ENCODE measurements around the gene SLC2A9. TPM values are rescaled to one million over a fixed set of nuclear protein-coding genes. Genes with fewer than 3 reads are reported as not detected.

SLC2A9 gene
- total and polyA plus RNA-seq, 2 of the 13 experiments (the other 11 are each of a cell fraction or from before 2014, with no cell fraction given), result 36.2 to 42.3 TPM

DNA sequence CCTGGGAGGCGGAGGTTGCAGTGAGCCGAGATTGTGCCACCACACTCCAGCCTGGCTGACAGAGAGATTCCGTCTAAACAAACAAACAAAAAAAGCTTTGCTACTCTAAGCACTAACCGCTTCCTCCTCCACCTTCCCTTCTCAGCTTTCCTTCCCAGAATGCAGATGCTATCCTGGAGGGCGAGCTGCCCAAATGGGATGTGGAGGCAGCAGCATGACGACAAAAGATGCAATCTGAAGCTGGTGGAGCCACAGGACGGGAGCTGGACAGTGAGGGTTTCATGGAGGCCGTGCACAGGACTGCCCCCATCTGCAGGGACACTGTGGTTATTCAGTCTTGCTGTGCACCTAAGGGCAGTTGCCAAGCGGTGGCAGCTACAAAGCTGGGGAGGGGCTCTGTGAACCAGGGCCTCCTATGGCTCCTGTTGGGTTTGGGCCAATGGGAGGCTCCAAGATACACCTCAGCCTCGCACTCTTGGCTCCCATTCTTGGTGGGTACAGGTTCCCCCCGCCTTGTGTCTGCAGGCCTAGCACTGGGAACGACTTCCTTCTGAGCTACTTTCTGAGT is 47.9 kb upstream of the SLC2A9 start (continued):
- TF ChIP-seq, protein P1, sequence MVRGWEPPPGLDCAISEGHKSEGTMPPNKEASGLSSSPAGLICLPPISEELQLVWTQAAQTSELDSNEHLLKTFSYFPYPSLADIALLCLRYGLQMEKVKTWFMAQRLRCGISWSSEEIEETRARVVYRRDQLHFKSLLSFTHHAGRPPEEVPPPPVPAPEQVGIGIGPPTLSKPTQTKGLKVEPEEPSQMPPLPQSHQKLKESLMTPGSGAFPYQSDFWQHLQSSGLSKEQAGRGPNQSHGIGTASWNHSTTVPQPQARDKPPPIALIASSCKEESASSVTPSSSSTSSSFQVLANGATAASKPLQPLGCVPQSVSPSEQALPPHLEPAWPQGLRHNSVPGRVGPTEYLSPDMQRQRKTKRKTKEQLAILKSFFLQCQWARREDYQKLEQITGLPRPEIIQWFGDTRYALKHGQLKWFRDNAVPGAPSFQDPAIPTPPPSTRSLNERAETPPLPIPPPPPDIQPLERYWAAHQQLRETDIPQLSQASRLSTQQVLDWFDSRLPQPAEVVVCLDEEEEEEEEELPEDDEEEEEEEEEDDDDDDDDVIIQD (CRISPR knock-in tag; IDR thresholded peaks at IDR 0.05; ENCODE audit: low read depth), result no peak
- no peak for TF ChIP-seq XBP1 (CRISPR knock-in tag; IDR thresholded peaks at IDR 0.05)
- no peak for TF ChIP-seq ATM (IDR thresholded peaks at IDR 0.05; ENCODE audit: borderline replicate concordance)
- TF ChIP-seq, protein P2, sequence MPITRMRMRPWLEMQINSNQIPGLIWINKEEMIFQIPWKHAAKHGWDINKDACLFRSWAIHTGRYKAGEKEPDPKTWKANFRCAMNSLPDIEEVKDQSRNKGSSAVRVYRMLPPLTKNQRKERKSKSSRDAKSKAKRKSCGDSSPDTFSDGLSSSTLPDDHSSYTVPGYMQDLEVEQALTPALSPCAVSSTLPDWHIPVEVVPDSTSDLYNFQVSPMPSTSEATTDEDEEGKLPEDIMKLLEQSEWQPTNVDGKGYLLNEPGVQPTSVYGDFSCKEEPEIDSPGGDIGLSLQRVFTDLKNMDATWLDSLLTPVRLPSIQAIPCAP (CRISPR knock-in tag; IDR thresholded peaks at IDR 0.05; ENCODE audit: low read depth), result no peak
- TF ChIP-seq ZBTB42 (CRISPR knock-in tag; IDR thresholded peaks at IDR 0.05), result no peak
- no peak for TF ChIP-seq FOXO1 (CRISPR knock-in tag; IDR thresholded peaks at IDR 0.05)
- TF ChIP-seq, protein P3, sequence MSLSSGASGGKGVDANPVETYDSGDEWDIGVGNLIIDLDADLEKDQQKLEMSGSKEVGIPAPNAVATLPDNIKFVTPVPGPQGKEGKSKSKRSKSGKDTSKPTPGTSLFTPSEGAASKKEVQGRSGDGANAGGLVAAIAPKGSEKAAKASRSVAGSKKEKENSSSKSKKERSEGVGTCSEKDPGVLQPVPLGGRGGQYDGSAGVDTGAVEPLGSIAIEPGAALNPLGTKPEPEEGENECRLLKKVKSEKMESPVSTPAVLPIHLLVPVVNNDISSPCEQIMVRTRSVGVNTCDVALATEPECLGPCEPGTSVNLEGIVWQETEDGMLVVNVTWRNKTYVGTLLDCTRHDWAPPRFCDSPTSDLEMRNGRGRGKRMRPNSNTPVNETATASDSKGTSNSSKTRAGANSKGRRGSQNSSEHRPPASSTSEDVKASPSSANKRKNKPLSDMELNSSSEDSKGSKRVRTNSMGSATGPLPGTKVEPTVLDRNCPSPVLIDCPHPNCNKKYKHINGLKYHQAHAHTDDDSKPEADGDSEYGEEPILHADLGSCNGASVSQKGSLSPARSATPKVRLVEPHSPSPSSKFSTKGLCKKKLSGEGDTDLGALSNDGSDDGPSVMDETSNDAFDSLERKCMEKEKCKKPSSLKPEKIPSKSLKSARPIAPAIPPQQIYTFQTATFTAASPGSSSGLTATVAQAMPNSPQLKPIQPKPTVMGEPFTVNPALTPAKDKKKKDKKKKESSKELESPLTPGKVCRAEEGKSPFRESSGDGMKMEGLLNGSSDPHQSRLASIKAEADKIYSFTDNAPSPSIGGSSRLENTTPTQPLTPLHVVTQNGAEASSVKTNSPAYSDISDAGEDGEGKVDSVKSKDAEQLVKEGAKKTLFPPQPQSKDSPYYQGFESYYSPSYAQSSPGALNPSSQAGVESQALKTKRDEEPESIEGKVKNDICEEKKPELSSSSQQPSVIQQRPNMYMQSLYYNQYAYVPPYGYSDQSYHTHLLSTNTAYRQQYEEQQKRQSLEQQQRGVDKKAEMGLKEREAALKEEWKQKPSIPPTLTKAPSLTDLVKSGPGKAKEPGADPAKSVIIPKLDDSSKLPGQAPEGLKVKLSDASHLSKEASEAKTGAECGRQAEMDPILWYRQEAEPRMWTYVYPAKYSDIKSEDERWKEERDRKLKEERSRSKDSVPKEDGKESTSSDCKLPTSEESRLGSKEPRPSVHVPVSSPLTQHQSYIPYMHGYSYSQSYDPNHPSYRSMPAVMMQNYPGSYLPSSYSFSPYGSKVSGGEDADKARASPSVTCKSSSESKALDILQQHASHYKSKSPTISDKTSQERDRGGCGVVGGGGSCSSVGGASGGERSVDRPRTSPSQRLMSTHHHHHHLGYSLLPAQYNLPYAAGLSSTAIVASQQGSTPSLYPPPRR (CRISPR knock-in tag; IDR thresholded peaks at IDR 0.05; ENCODE audit: borderline replicate concordance), result no peak
- TF ChIP-seq, protein P4, sequence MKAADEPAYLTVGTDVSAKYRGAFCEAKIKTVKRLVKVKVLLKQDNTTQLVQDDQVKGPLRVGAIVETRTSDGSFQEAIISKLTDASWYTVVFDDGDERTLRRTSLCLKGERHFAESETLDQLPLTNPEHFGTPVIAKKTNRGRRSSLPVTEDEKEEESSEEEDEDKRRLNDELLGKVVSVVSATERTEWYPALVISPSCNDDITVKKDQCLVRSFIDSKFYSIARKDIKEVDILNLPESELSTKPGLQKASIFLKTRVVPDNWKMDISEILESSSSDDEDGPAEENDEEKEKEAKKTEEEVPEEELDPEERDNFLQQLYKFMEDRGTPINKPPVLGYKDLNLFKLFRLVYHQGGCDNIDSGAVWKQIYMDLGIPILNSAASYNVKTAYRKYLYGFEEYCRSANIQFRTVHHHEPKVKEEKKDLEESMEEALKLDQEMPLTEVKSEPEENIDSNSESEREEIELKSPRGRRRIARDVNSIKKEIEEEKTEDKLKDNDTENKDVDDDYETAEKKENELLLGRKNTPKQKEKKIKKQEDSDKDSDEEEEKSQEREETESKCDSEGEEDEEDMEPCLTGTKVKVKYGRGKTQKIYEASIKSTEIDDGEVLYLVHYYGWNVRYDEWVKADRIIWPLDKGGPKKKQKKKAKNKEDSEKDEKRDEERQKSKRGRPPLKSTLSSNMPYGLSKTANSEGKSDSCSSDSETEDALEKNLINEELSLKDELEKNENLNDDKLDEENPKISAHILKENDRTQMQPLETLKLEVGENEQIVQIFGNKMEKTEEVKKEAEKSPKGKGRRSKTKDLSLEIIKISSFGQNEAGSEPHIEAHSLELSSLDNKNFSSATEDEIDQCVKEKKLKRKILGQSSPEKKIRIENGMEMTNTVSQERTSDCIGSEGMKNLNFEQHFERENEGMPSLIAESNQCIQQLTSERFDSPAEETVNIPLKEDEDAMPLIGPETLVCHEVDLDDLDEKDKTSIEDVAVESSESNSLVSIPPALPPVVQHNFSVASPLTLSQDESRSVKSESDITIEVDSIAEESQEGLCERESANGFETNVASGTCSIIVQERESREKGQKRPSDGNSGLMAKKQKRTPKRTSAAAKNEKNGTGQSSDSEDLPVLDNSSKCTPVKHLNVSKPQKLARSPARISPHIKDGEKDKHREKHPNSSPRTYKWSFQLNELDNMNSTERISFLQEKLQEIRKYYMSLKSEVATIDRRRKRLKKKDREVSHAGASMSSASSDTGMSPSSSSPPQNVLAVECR (CRISPR knock-in tag; IDR thresholded peaks at IDR 0.05; ENCODE audit: borderline replicate concordance), result no peak
- TF ChIP-seq NONO (IDR thresholded peaks at IDR 0.05), result no peak
- TF ChIP-seq NONO (CRISPR knock-in tag; conservative IDR thresholded peaks at IDR 0.05), result no peak
- no peak for TF ChIP-seq KLF6 (CRISPR knock-in tag; IDR thresholded peaks at IDR 0.05)
- no peak for TF ChIP-seq ZMYM4 (CRISPR knock-in tag; IDR thresholded peaks at IDR 0.05)
- no peak for TF ChIP-seq ZNF577 (CRISPR knock-in tag; IDR thresholded peaks at IDR 0.05; ENCODE audit: borderline replicate concordance, low read depth)

Data from HepG2 (cell line).